Omental fat pad (tissue), 4 donors: ENCODE results near the gene GATAD2B. TPM values are rescaled to one million over a fixed set of nuclear protein-coding genes. Genes with fewer than 3 reads are reported as not detected.
"Not testable (repeated sequence)": the region's sequence is repeated elsewhere in the genome, so short reads cannot be mapped to it uniquely, and the experiment has no call there.

ENCODE experiments used
- ATAC-seq: fragments of 150-250 bp; one replicate; pipeline ENCODE4 v1.9.1; 2016; ENCODE audit warnings: mild to moderate bottlenecking, moderate library complexity; ENCODE audit not compliant: low FRiP score
- DNase-seq: peaks from one replicate; pipeline ENCODE4 v3.0.0-alpha.2; 2019; ENCODE audit warnings: low spot score
- total RNA-seq, 4 donors: library from RNA; depleted of rRNA; stranded (reverse); fragments of >200 nt; gene quantifications; one replicate each; pipeline ENCODE4 v1.1.0, GENCODE V29; 2016
- TF ChIP-seq, protein P1 (sequence below), 3 donors: fragments of 450-650 bp; IDR thresholded peaks; one replicate each; pipeline ENCODE4 v1.5.1; 2016 to 2017; ENCODE audit warnings: antibody characterized with exemption in 3 of 3, mild to moderate bottlenecking in 3 of 3, moderate library complexity in 2 of 3

The GATAD2B gene
- total RNA-seq, 4 donors from 2014 or later: 14.3 to 26.2 (median 17.8) TPM

DNA sequence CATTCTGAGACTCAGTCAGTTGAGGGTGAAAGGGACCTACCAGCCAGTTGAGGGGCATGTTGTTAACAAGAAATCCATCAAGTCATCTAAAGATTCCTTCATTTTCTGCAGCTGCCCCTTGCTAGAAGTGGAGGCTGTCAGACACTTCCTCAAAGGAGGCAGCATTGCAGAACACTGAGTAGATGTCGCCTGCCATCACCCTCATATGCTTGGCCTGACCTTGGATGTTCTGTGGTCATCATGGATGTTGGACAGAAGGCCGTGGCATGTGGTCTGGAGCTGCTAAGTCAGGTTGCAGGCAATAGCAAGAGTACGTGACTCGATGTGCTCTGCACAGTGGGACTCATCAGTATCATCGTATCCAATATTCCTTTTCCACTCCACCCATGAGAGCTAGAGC lies 70.6 kb downstream of the GATAD2B start:
- ATAC-seq: no peak
- TF ChIP-seq, protein P1, sequence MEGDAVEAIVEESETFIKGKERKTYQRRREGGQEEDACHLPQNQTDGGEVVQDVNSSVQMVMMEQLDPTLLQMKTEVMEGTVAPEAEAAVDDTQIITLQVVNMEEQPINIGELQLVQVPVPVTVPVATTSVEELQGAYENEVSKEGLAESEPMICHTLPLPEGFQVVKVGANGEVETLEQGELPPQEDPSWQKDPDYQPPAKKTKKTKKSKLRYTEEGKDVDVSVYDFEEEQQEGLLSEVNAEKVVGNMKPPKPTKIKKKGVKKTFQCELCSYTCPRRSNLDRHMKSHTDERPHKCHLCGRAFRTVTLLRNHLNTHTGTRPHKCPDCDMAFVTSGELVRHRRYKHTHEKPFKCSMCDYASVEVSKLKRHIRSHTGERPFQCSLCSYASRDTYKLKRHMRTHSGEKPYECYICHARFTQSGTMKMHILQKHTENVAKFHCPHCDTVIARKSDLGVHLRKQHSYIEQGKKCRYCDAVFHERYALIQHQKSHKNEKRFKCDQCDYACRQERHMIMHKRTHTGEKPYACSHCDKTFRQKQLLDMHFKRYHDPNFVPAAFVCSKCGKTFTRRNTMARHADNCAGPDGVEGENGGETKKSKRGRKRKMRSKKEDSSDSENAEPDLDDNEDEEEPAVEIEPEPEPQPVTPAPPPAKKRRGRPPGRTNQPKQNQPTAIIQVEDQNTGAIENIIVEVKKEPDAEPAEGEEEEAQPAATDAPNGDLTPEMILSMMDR (IDR thresholded peaks at IDR 0.05): no peak
- DNase-seq: no peak

GRCh38 chr1:153849487-153850185 lies 73.1 kb downstream of the GATAD2B start:
- DNase-seq (no peak), ATAC-seq (no peak)
- TF ChIP-seq, protein P1 (IDR thresholded peaks at IDR 0.05): no peak

GRCh38 chr1:153848805-153849204 lies 74.0 kb downstream of the GATAD2B start:
- TF ChIP-seq, protein P1 (IDR thresholded peaks at IDR 0.05): no peak
- DNase-seq (no peak), ATAC-seq (no peak)

GRCh38 chr1:153845158-153845557 lies 77.6 kb downstream of the GATAD2B start:
- DNase-seq (no peak), ATAC-seq (no peak)
- TF ChIP-seq, protein P1 (IDR thresholded peaks at IDR 0.05): no peak

DNA sequence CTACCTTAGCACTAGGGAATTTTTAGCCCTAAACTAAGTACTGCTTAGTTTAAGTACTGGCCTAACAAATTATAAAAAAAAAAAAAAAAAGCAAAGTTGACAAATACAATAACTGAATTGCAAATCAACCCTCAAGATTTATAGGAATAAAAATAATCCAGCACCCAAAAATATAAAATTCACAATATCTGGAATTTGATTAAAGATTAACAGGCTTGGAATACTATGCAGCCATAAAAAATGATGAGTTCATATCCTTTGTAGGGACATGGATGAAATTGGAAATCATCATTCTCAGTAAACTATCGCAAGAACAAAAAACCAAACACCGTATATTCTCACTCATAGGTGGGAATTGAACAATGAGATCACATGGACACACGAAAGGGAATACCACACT lies 78.4 kb downstream of the GATAD2B start:
- not testable (repeated sequence) for DNase-seq, ATAC-seq

DNA sequence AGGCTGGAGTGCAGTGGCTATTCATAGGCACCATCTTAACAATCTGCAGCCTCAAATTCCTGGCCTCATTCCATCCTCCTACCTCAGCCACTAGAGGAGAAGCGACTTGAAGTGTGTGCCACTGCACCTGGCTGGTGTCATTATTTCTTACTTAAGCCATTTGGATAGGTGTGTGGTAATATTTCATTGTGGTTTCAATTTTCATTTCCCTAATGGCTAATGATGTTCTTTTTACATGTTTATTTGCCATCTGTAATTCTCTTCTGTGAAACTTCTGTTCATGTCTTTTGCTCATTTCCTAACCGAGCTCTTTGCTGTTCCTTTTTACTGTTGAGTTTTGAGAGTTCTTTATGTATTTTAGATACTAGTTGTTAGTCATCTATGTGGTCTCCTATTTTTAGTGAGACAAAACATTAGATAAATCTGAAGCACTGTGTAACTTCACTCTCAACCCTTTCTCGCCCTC lies 80.7 kb downstream of the GATAD2B start:
- DNase-seq (no peak), ATAC-seq (no peak)
- TF ChIP-seq, protein P1 (IDR thresholded peaks at IDR 0.05): no peak

DNA sequence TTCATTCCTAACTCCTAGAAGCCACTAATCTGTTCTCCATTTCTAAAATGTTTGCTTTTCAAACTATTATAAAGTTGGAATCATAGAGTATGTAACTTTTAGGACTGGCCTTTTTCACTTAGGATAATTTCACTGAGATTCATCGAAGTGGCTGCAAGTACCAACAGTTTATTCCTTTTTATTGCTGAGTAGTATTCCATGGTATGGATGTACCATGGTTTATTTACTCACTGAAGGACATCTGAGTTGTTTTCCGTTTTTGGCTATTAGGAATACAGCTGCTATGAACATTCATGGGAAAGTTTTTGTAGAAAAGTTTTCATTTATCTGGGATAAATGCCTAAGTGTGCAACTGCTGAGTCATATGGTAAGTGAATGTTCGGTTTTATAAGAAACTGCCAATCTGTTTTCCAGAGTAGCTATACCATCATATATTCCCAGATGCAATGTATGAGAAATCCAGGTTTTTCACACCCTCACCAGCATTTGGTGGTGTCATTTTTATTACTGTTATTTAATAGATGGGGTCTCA lies 81.2 kb downstream of the GATAD2B start:
- TF ChIP-seq, protein P1 (IDR thresholded peaks at IDR 0.05): no peak
- ATAC-seq (no peak), DNase-seq (no peak)

GRCh38 chr1:153840774-153841173 lies 82.0 kb downstream of the GATAD2B start:
- not testable (repeated sequence) for ATAC-seq

GRCh38 chr1:153833968-153834367 lies 88.8 kb downstream of the GATAD2B start:
- DNase-seq, ATAC-seq: not testable (repeated sequence)

More at GRCh38 chr1:153840774-153841173, 82.0 kb downstream of the GATAD2B start:
- DNase-seq: not testable (repeated sequence)
